ACC112 (cell line): ENCODE results near the gene NAA16.
"Not testable (repeated sequence)": the region's sequence is repeated elsewhere in the genome, so short reads cannot be mapped to it uniquely, and the experiment has no call there.

Source experiments
- H2AFZ ChIP-seq: fragments of 200-600 bp; sonication (generic); one replicate; pipeline ENCODE4 v1.6.0; 2017; ENCODE audit warnings: antibody characterized with exemption, low read length; ENCODE audit not compliant: unreplicated experiment
- H3K27ac ChIP-seq: fragments of 200-600 bp; sonication (generic); 2 replicates; pipeline ENCODE4 v1.5.1; 2014; ENCODE audit warnings: low read depth, mild to moderate bottlenecking, antibody characterized with exemption, low read length, moderate library complexity
- H3K27me3 ChIP-seq: fragments of 200-600 bp; sonication (generic); 2 replicates; pipeline ENCODE4 v1.6.1; 2014; ENCODE audit warnings: mild to moderate bottlenecking, antibody characterized with exemption, low read length, moderate library complexity, mixed read lengths; ENCODE audit not compliant: insufficient read depth
- H3K36me3 ChIP-seq: fragments of 200-600 bp; sonication (generic); 2 replicates; pipeline ENCODE4 v1.6.1; 2016; ENCODE audit warnings: mild to moderate bottlenecking, antibody characterized with exemption, low read length, moderate library complexity, mixed read lengths; ENCODE audit not compliant: insufficient read depth
- H3K4me1 ChIP-seq: fragments of 200-600 bp; sonication (generic); one replicate; pipeline ENCODE4 v1.6.1; 2016; ENCODE audit warnings: low read length, mixed read lengths; ENCODE audit not compliant: insufficient read depth, unreplicated experiment, control insufficient read depth
- H3K4me3 ChIP-seq: fragments of 200-600 bp; sonication (generic); 2 replicates; pipeline ENCODE4 v1.5.1; 2014; ENCODE audit warnings: mild to moderate bottlenecking, low read depth, low read length
- H3K79me2 ChIP-seq: fragments of 200-600 bp; sonication (generic); one replicate; pipeline ENCODE4 v1.6.0; 2016; ENCODE audit warnings: low read length; ENCODE audit not compliant: control insufficient read depth, unreplicated experiment, insufficient read depth

NAA16 gene

GRCh38 chr13:41326661-41327060, 15.6 kb downstream of the NAA16 start:
- Histone ChIP-seq H3K27me3 (no peaks in the 10 kb centered on the region), H3K4me1 (peaks cover 4% of the 10 kb centered on the region), H3K4me3 (no peak overlapping the region), H3K79me2 (no peaks in the 10 kb centered on the region), H3K36me3 (peaks cover 8% of the 10 kb centered on the region; the same call in 1 of the 2 replicates), H3K27ac (no peak overlapping the region), H2AFZ (no peak overlapping the region)

- H3K36me3 ChIP-seq, result peaks cover 4% of the 10 kb centered on the region; the same call in 1 of the 2 replicates
- no peak overlapping the region for H3K4me3 ChIP-seq
- no peak overlapping the region for H3K27ac ChIP-seq
- H3K79me2 ChIP-seq, result no peaks in the 10 kb centered on the region
- H2AFZ ChIP-seq, result no peak overlapping the region
- H3K27me3 ChIP-seq, result no peaks in the 10 kb centered on the region
- H3K4me1 ChIP-seq, result peaks cover 4% of the 10 kb centered on the region
These were observed 17.1 kb downstream of the NAA16 start for GRCh38 chr13:41327994-41328790.

- H3K4me3 ChIP-seq, result no peak overlapping the region
- H3K27me3 ChIP-seq, result no peaks in the 10 kb centered on the region
- H3K79me2 ChIP-seq, result no peaks in the 10 kb centered on the region
- peaks cover 4% of the 10 kb centered on the region; the same call in 1 of the 2 replicates for H3K36me3 ChIP-seq
- peaks cover 3% of the 10 kb centered on the region for H3K4me1 ChIP-seq
- H3K27ac ChIP-seq, result no peak overlapping the region
- no peak overlapping the region for H2AFZ ChIP-seq
These were observed 21.8 kb downstream of the NAA16 start for GRCh38 chr13:41332829-41333228.

- no peaks in the 10 kb centered on the region for H3K27me3 ChIP-seq
- no peak overlapping the region for H3K27ac ChIP-seq
- no peak overlapping the region for H3K4me3 ChIP-seq
- peaks cover 7% of the 10 kb centered on the region; the same call in 1 of the 2 replicates for H3K36me3 ChIP-seq
- H3K79me2 ChIP-seq, result no peaks in the 10 kb centered on the region
- H3K4me1 ChIP-seq, result no peaks in the 10 kb centered on the region
- H2AFZ ChIP-seq, result no peak overlapping the region
These were observed 23.7 kb downstream of the NAA16 start for GRCh38 chr13:41334810-41335209.

GRCh38 chr13:41344358-41344757, 33.3 kb downstream of the NAA16 start:
- Histone ChIP-seq H3K4me3 (no peak overlapping the region), H3K27ac (no peak overlapping the region), H2AFZ (no peak overlapping the region), H3K4me1 (no peaks in the 10 kb centered on the region), H3K36me3 (peaks cover 10% of the 10 kb centered on the region), H3K27me3 (no peaks in the 10 kb centered on the region), H3K79me2 (peaks cover 3% of the 10 kb centered on the region)

GRCh38 chr13:41345165-41345913, 34.3 kb downstream of the NAA16 start:
- H3K79me2 ChIP-seq, result peaks cover 3% of the 10 kb centered on the region

GRCh38 chr13:41345914-41346589, 35.0 kb downstream of the NAA16 start:
- no peak overlapping the region for H2AFZ ChIP-seq
- no peaks in the 10 kb centered on the region for H3K27me3 ChIP-seq
- H3K36me3 ChIP-seq, result peaks cover 10% of the 10 kb centered on the region
- no peak overlapping the region for H3K27ac ChIP-seq
- peaks cover 3% of the 10 kb centered on the region for H3K79me2 ChIP-seq
- H3K4me3 ChIP-seq, result no peak overlapping the region
- H3K4me1 ChIP-seq, result no peaks in the 10 kb centered on the region

More at GRCh38 chr13:41345165-41345913, 34.3 kb downstream of the NAA16 start:
- Histone ChIP-seq H3K36me3 (peaks cover 10% of the 10 kb centered on the region), H3K27me3 (no peaks in the 10 kb centered on the region), H3K27ac (no peak overlapping the region), H3K4me1 (no peaks in the 10 kb centered on the region), H3K4me3 (no peak overlapping the region), H2AFZ (no peak overlapping the region)

- no peaks in the 10 kb centered on the region for H3K79me2 ChIP-seq
- H3K36me3 ChIP-seq, result peaks cover under 1% of the 10 kb centered on the region; the same call in 1 of the 2 replicates
- no peaks in the 10 kb centered on the region for H3K4me1 ChIP-seq
- H2AFZ ChIP-seq, result no peak overlapping the region
- H3K4me3 ChIP-seq, result no peak overlapping the region
- H3K27ac ChIP-seq, result peak overlapping the region; percentile 47; the same call in 1 of the 2 replicates
- no peaks in the 10 kb centered on the region for H3K27me3 ChIP-seq
These were observed 42.1 kb downstream of the NAA16 start for GRCh38 chr13:41352935-41353840.

GRCh38 chr13:41354416-41354815, 43.3 kb downstream of the NAA16 start:
- Histone ChIP-seq H3K27me3 (no peaks in the 10 kb centered on the region), H3K27ac (no peak overlapping the region), H2AFZ (no peak overlapping the region), H3K4me3 (no peak overlapping the region), H3K79me2 (no peaks in the 10 kb centered on the region), H3K36me3 (peaks cover 8% of the 10 kb centered on the region; the same call in 1 of the 2 replicates), H3K4me1 (no peaks in the 10 kb centered on the region)

- not testable (repeated sequence) for H3K27me3 ChIP-seq, H3K79me2 ChIP-seq, H3K36me3 ChIP-seq, H3K4me1 ChIP-seq, H3K27ac ChIP-seq, H3K4me3 ChIP-seq, H2AFZ ChIP-seq
These were observed 45.2 kb downstream of the NAA16 start for GRCh38 chr13:41356385-41356648.
